Panc1 (cell line): ENCODE results near the gene SNRNP70. TPM values are rescaled to one million over a fixed set of nuclear protein-coding genes. Genes with fewer than 3 reads are reported as not detected.
A peak's percentile ranks its signal among the peaks of the same experiment; 100 is the strongest.

Experiments used
- ATAC-seq: fragments of 200-7000 bp; cut with Tn5 transposase; 2 replicates; pipeline ENCODE4 v1.9.1; 2020; ENCODE audit warnings: mild to moderate bottlenecking, moderate library complexity
- BruUV-seq: library from RNA; stranded (reverse); fragments of 400-500 nt; replicated peaks from 2 replicates; lab custom pipeline; 2021; lab: Mats Ljungman, UMichigan
- CTCF ChIA-PET: fragments of 300-600 bp; sonication (Branson Sonifier 250); formaldehyde crosslinking; loops from one replicate; lab custom pipeline; 2022; ENCODE audit warnings: antibody characterized with exemption; lab: Charles Lee
- POLR2A ChIA-PET: fragments of 300-600 bp; sonication (Branson Sonifier 250); formaldehyde crosslinking; loops from one replicate; lab custom pipeline; 2022; ENCODE audit warnings: antibody characterized with exemption; lab: Charles Lee
- DNase-seq: peaks from one replicate; pipeline ENCODE4 v3.0.0-alpha.2; 2010; ENCODE audit warnings: low read depth, low spot score
- H3K27ac ChIP-seq: 2 replicates; pipeline ENCODE4 v1.5.1; 2011; ENCODE audit warnings: mild to moderate bottlenecking, low read length, inconsistent platforms
- H3K27me3 ChIP-seq: fragments of 200-500 bp; sonication (Bioruptor generic); 2 replicates; pipeline ENCODE4 v1.6.0; 2014; ENCODE audit warnings: low read length, inconsistent platforms; ENCODE audit not compliant: control insufficient read depth, insufficient read depth
- H3K36me3 ChIP-seq: fragments of 200-500 bp; sonication (Bioruptor generic); 2 replicates; pipeline ENCODE4 v1.5.1; 2014; ENCODE audit warnings: inconsistent platforms, mild to moderate bottlenecking, low read length, moderate library complexity; ENCODE audit not compliant: control insufficient read depth, insufficient read depth
- H3K4me1 ChIP-seq: 2 replicates; pipeline ENCODE4 v1.5.1; 2011; ENCODE audit warnings: inconsistent platforms, mild to moderate bottlenecking, low read length, moderate library complexity; ENCODE audit not compliant: control insufficient read depth, insufficient read depth
- H3K4me3 ChIP-seq, 2 experiments: 2 replicates each; pipeline ENCODE4 v1.5.1; 2011 to 2012; ENCODE audit warnings: low read depth in 2 of 2, low read length in 2 of 2, mild to moderate bottlenecking in 2 of 2, inconsistent platforms in 1 of 2, moderate library complexity in 1 of 2
- H3K9me3 ChIP-seq: fragments of 200-500 bp; sonication (Bioruptor generic); 2 replicates; pipeline ENCODE4 v1.5.1; 2014; ENCODE audit warnings: low read depth, mild to moderate bottlenecking, inconsistent platforms, low read length, moderate library complexity; ENCODE audit not compliant: control insufficient read depth, insufficient read depth
- CTCF ChIP-seq: fragments of 450-650 bp; IDR thresholded peaks from 2 replicates; pipeline ENCODE4 v1.5.1; 2017; ENCODE audit warnings: mild to moderate bottlenecking
- POLR2AphosphoS5 ChIP-seq: IDR thresholded peaks from 2 replicates; pipeline ENCODE4 v1.6.1; 2012; ENCODE audit warnings: mild to moderate bottlenecking, low read depth, low read length, moderate library complexity
- REST ChIP-seq, 2 experiments: IDR thresholded peaks; 2 replicates each; pipeline ENCODE4 v1.6.1; 2011 to 2012; ENCODE audit warnings: low read depth in 2 of 2, control low read depth in 1 of 2, low read length in 1 of 2, mild to moderate bottlenecking in 1 of 2, moderate library complexity in 1 of 2; ENCODE audit not compliant: insufficient read depth in 1 of 2
- SIN3A ChIP-seq: IDR thresholded peaks from 2 replicates; pipeline ENCODE4 v1.6.1; 2012; ENCODE audit warnings: low read depth, mild to moderate bottlenecking, low read length, moderate library complexity, borderline replicate concordance; ENCODE audit not compliant: insufficient read depth
- TCF7L2 ChIP-seq: IDR thresholded peaks from 2 replicates; pipeline ENCODE4 v1.6.1; 2011; ENCODE audit warnings: mild to moderate bottlenecking, low read depth, low read length, inconsistent platforms
- in situ Hi-C: cut with HindIII; loops from 2 replicates; pipeline ENCODE4 v1.10.0; 2016; ENCODE audit warnings: low sequenced_read_pairs, low pct_unique_long_range_greater_than_20kb
- intact Hi-C: fragments of 100-400 bp; cut with micrococcal nuclease; formaldehyde crosslinking; loops from one replicate; pipeline ENCODE4 v1.10.0; 2022; ENCODE audit not compliant: unreplicated experiment
- total RNA-seq: library from RNA; stranded (reverse); gene quantifications from one replicate; pipeline ENCODE4 v1.2.1, GENCODE V29; 2021; ENCODE audit not compliant: unreplicated experiment

The SNRNP70 gene
- total RNA-seq, 1 experiment from 2014 or later = 180 TPM

GRCh38 chr19:49109569-49110233, 24.4 kb downstream of the SNRNP70 start:
- no TSS peak for BruUV-seq
- Histone ChIP-seq H3K4me1 (peaks cover 4% of the 10 kb centered on the region; the same call in 1 of the 2 replicates), H3K9me3 (no peaks in the 10 kb centered on the region), H3K27ac (no peak overlapping the region), H3K27me3 (no peaks in the 10 kb centered on the region), H3K4me3 (no peak overlapping the region), H3K36me3 (no peaks in the 10 kb centered on the region; the same call in 1 of the 2 replicates)
- ChIA-PET POLR2A (no interaction called here), CTCF (no interaction called here)
- intact Hi-C loops (no loop called here), in situ Hi-C loops (no loop called here)
- ATAC-seq (no peak), DNase-seq (no peak)
- no peak for TF ChIP-seq SIN3A
- peak; percentile 35; the same call in 1 of the 2 replicates for TF ChIP-seq POLR2AphosphoS5
- no peak for TF ChIP-seq CTCF

GRCh38 chr19:49110567-49110966, 25.3 kb downstream of the SNRNP70 start:
- ChIA-PET CTCF (no interaction called here), POLR2A (no interaction called here)
- in situ Hi-C loops = no loop called here
- Histone ChIP-seq H3K36me3 (no peaks in the 10 kb centered on the region; the same call in 1 of the 2 replicates), H3K9me3 (no peaks in the 10 kb centered on the region), H3K27me3 (no peaks in the 10 kb centered on the region), H3K4me1 (peaks cover 4% of the 10 kb centered on the region; the same call in 1 of the 2 replicates), H3K4me3 (no peak overlapping the region), H3K27ac (no peak overlapping the region)
- no TSS peak for BruUV-seq
- no peak for ATAC-seq
- no peak for TF ChIP-seq SIN3A
- no peak for TF ChIP-seq TCF7L2
- TF ChIP-seq REST (IDR thresholded peaks at IDR 0.05; ENCODE audit: insufficient read depth in 1 of 2, low read depth in 2 of 2, low read length in 1 of 2) = no peak
- TF ChIP-seq POLR2AphosphoS5 = no peak
- TF ChIP-seq CTCF = no peak
- no peak for DNase-seq
- intact Hi-C loops = no loop called here
